HEK293 (cell line): Measurements from ENCODE around the gene FOXN1.

ENCODE experiments used
- CTCF ChIA-PET: fragments of 350-600 bp; formaldehyde crosslinking; extraction: SDS; loops from one replicate; lab custom pipeline; 2021; ENCODE audit warnings: antibody characterized with exemption; lab: Yijun Ruan, JAX
- POLR2A ChIA-PET: fragments of 300-600 bp; formaldehyde crosslinking; extraction: SDS; loops from one replicate; lab custom pipeline; 2020; ENCODE audit warnings: antibody characterized with exemption, inconsistent platforms; lab: Yijun Ruan, JAX
- H3K27ac ChIP-seq: fragments of 200-500 bp; sonication (Bioruptor generic); 2 replicates; pipeline ENCODE4 v1.5.1; 2014; ENCODE audit warnings: low read depth, low read length, control low read depth, inconsistent platforms; ENCODE audit errors: extremely low read depth
- H3K36me3 ChIP-seq, 2 experiments: fragments of 200-500 bp in 1 of 2; sonication (Bioruptor generic) in 1 of 2; 1 replicate in 1 of 2; 2 replicates in 1 of 2; pipeline ENCODE4 v1.5.1; 2014 to 2017; ENCODE audit warnings: inconsistent platforms in 2 of 2, low read length in 2 of 2; ENCODE audit not compliant: control insufficient read depth in 2 of 2, insufficient read depth in 1 of 2
- H3K4me1 ChIP-seq: fragments of 200-500 bp; sonication (Bioruptor generic); 2 replicates; pipeline ENCODE4 v1.5.1; 2014; ENCODE audit warnings: mild to moderate bottlenecking, low read length, inconsistent platforms; ENCODE audit not compliant: control insufficient read depth, insufficient read depth
- H3K4me3 ChIP-seq: 2 replicates; pipeline ENCODE4 v1.5.1; 2011; ENCODE audit warnings: low read depth, mild to moderate bottlenecking, control low read depth, low read length, moderate library complexity
- H3K9me3 ChIP-seq: fragments of 200-500 bp; sonication (Bioruptor generic); 2 replicates; pipeline ENCODE4 v1.5.1; 2014; ENCODE audit warnings: low read depth, low read length, inconsistent platforms; ENCODE audit not compliant: control insufficient read depth, insufficient read depth
- GLI4 ChIP-seq: fragments of 450-650 bp; formaldehyde crosslinking; IDR thresholded peaks from 2 replicates; pipeline ENCODE4 v1.5.1; 2016; ENCODE audit warnings: missing biosample characterization, missing genetic modification characterization
- MZF1 ChIP-seq: fragments of 450-650 bp; formaldehyde crosslinking; IDR thresholded peaks from 2 replicates; pipeline ENCODE4 v1.5.1; 2017; ENCODE audit warnings: missing biosample characterization, missing genetic modification characterization, borderline replicate concordance
- PRDM1 ChIP-seq: fragments of 450-650 bp; formaldehyde crosslinking; IDR thresholded peaks from 2 replicates; pipeline ENCODE4; 2016; ENCODE audit warnings: missing biosample characterization, missing genetic modification characterization
- SP2 ChIP-seq: fragments of 450-650 bp; formaldehyde crosslinking; IDR thresholded peaks from 2 replicates; pipeline ENCODE4 v1.5.1; 2016; ENCODE audit warnings: missing biosample characterization, missing genetic modification characterization
- SP3 ChIP-seq: fragments of 450-650 bp; formaldehyde crosslinking; IDR thresholded peaks from 2 replicates; pipeline ENCODE4 v1.5.1; 2016; ENCODE audit warnings: missing biosample characterization, missing genetic modification characterization
- ZBTB1 ChIP-seq: fragments of 450-650 bp; formaldehyde crosslinking; IDR thresholded peaks from 2 replicates; pipeline ENCODE4 v1.5.1; 2016; ENCODE audit warnings: missing biosample characterization, missing genetic modification characterization
- ZBTB17 ChIP-seq: fragments of 450-650 bp; formaldehyde crosslinking; IDR thresholded peaks from 2 replicates; pipeline ENCODE4 v1.5.1; 2016; ENCODE audit warnings: missing biosample characterization, missing genetic modification characterization
- ZIC2 ChIP-seq: fragments of 450-650 bp; formaldehyde crosslinking; IDR thresholded peaks from 2 replicates; pipeline ENCODE4 v1.5.1; 2016; ENCODE audit warnings: missing biosample characterization, missing genetic modification characterization
- ZNF184 ChIP-seq: fragments of 450-650 bp; IDR thresholded peaks from 2 replicates; pipeline ENCODE4 v1.5.1; 2018; ENCODE audit warnings: missing biosample characterization, mild to moderate bottlenecking, missing genetic modification characterization
- ZNF2 ChIP-seq: fragments of 450-650 bp; formaldehyde crosslinking; IDR thresholded peaks from 2 replicates; pipeline ENCODE4 v1.5.1; 2016; ENCODE audit warnings: missing biosample characterization, missing genetic modification characterization
- ZNF214 ChIP-seq: fragments of 450-650 bp; formaldehyde crosslinking; IDR thresholded peaks from 2 replicates; pipeline ENCODE4 v1.5.1; 2017; ENCODE audit warnings: missing biosample characterization, mild to moderate bottlenecking, missing genetic modification characterization, borderline replicate concordance
- ZNF341 ChIP-seq: fragments of 450-650 bp; formaldehyde crosslinking; IDR thresholded peaks from 2 replicates; pipeline ENCODE4; 2016; ENCODE audit warnings: low read depth, missing biosample characterization, missing genetic modification characterization
- ZNF404 ChIP-seq: fragments of 450-650 bp; formaldehyde crosslinking; IDR thresholded peaks from 2 replicates; pipeline ENCODE4 v1.5.1; 2017; ENCODE audit warnings: missing biosample characterization, missing genetic modification characterization
- ZNF416 ChIP-seq: fragments of 450-650 bp; formaldehyde crosslinking; IDR thresholded peaks from 2 replicates; pipeline ENCODE4 v1.5.1; 2016; ENCODE audit warnings: missing biosample characterization, missing genetic modification characterization
- ZNF510 ChIP-seq: fragments of 450-650 bp; formaldehyde crosslinking; IDR thresholded peaks from 2 replicates; pipeline ENCODE4 v1.5.1; 2018; ENCODE audit warnings: mild to moderate bottlenecking, missing genetic modification characterization, missing biosample characterization; ENCODE audit not compliant: insufficient replicate concordance
- ZNF561 ChIP-seq: fragments of 450-650 bp; IDR thresholded peaks from 2 replicates; pipeline ENCODE4 v1.5.1; 2018; ENCODE audit warnings: missing biosample characterization, missing genetic modification characterization, borderline replicate concordance
- ZNF585B ChIP-seq: fragments of 450-650 bp; formaldehyde crosslinking; IDR thresholded peaks from 2 replicates; pipeline ENCODE4 v1.5.1; 2016; ENCODE audit warnings: missing biosample characterization, missing genetic modification characterization
- ZNF596 ChIP-seq: fragments of 450-650 bp; IDR thresholded peaks from 2 replicates; pipeline ENCODE4 v1.5.0; 2018; ENCODE audit warnings: missing biosample characterization, mild to moderate bottlenecking, missing genetic modification characterization, moderate library complexity
- ZNF629 ChIP-seq: fragments of 450-650 bp; formaldehyde crosslinking; IDR thresholded peaks from 2 replicates; pipeline ENCODE4 v1.5.1; 2017; ENCODE audit warnings: missing biosample characterization, missing genetic modification characterization
- TF ChIP-seq, protein P1 (sequence below): fragments of 450-650 bp; formaldehyde crosslinking; IDR thresholded peaks from 2 replicates; pipeline ENCODE4 v1.5.1; 2016; ENCODE audit warnings: missing biosample characterization, missing genetic modification characterization
- TF ChIP-seq, protein P2 (sequence below): fragments of 450-650 bp; formaldehyde crosslinking; IDR thresholded peaks from 2 replicates; pipeline ENCODE4 v1.5.1; 2016; ENCODE audit warnings: missing biosample characterization, missing genetic modification characterization
- TF ChIP-seq, protein P3 (sequence below): fragments of 450-650 bp; formaldehyde crosslinking; IDR thresholded peaks from 2 replicates; pipeline ENCODE4 v1.5.1; 2016; ENCODE audit warnings: missing biosample characterization, missing genetic modification characterization

FOXN1 gene

DNA sequence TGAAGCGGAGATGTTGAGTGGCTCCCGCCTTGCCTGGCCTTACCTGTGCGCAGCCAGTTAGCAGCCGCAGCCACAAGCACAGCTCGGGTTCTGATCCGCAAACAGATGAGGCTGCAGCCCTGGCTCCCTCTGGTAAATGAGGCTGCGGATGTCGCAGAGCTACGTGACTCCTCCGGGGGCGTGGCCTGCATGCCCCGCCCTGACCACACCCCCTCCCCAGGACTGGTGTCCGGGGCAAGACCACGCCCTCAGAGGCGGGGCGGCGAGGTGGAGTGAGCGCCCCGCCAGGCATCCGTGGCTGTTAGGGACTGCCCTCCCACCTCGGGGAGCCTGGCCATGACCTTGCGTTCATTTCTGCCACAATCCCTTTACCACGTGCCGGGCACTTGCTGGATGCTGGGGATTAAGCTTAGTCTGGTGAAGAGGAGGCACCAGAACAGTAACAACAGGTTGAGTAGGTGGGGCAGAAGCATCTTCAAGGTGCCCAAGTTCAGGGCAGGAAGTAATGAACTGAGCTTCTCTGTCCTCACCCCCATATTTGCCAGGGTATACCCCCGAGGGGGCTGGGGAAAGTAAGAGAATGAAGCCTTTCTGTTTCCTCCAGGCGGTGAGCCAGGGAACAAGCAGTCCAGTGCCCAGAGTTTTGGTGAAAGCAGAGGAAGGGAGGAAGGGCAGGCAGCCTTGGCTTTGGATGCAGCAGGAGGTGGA is 70.8 kb downstream of the FOXN1 start, which contains the start of gene ALDOC (continued):
- TF ChIP-seq SP3 (peak; percentile 93), SP2 (tag by site-specific recombination) (peak; percentile 70), ZBTB17 (tag by site-specific recombination) (peak; percentile 53), ZNF629 (peak; percentile 26; the same call in 1 of the 2 replicates), ZNF341 (tag by site-specific recombination) (peak; percentile 91)
- TF ChIP-seq, protein P1, sequence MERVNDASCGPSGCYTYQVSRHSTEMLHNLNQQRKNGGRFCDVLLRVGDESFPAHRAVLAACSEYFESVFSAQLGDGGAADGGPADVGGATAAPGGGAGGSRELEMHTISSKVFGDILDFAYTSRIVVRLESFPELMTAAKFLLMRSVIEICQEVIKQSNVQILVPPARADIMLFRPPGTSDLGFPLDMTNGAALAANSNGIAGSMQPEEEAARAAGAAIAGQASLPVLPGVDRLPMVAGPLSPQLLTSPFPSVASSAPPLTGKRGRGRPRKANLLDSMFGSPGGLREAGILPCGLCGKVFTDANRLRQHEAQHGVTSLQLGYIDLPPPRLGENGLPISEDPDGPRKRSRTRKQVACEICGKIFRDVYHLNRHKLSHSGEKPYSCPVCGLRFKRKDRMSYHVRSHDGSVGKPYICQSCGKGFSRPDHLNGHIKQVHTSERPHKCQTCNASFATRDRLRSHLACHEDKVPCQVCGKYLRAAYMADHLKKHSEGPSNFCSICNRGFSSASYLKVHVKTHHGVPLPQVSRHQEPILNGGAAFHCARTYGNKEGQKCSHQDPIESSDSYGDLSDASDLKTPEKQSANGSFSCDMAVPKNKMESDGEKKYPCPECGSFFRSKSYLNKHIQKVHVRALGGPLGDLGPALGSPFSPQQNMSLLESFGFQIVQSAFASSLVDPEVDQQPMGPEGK = peak; percentile 67; the same call in 1 of the 2 replicates

DNA sequence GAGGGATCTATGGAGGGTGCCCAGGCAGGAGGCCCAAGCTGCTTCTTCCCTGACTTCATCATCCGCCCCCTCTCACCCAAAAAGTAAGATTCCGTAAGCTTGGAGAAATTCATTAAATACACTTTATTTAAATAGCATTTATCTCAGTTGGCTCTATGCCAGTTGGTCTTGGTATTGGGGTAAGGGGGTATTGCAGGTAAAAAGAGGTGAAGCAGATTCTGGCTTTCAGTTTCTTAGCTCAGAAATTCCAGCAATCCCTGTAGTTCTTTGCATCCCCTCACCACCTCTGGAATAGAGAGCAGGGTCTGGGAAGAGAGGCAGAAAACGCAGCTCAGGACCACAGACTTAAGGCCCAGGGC is 71.3 kb downstream of the FOXN1 start:
- no peak overlapping the region for H3K27ac ChIP-seq
- peaks cover 31 to 69% of the 10 kb centered on the region in 2 experiments for H3K36me3 ChIP-seq

DNA sequence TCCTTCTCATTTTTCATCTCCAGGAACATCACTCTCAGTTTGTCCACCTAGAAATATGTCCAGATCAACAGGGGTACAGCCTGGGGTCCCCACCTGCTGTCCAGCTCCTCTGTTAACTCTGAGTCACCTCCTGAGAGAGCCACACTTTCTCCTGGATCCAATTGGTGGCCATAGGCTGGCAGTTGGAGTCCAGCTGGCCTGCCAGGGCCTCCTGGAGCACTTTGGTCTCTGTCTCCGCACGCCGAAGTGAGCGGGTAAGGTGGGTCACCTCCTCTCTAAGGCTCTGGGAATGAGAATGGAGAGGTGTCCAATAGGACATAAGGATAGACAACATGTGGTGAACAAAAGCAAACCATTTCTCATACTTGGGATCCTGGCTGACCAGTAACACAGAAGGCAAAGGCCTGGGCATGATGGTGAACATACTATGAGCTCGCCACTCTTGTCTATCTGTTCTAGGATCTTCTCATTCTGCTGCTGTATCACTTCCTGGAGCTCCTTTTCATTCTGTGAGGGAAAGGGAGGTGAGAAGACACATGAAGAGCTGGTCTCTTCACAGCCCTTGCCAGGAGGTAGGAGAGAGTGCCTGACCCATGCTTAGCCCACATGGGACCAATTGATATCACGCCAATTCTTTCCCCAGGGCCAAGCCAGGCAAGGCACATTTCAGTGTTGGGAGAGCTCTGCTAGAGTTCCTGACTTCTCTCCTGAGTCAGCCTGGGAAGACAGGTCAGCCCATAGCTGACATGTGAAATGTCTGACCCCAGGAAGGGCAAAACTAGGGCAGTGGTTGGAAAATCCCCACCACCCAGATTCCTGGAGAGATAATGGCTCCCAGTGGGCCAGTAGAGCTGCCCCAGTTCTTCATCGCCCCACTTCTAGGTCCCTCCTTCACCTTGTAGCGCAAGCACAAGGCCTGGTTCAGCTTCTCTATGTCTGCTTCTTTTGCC is 72.4 kb downstream of the FOXN1 start:
- Histone ChIP-seq H3K36me3 (peaks cover 41 to 76% of the 10 kb centered on the region in 2 experiments), H3K27ac (no peak overlapping the region), H3K4me1 (no peaks in the 10 kb centered on the region), H3K9me3 (no peaks in the 10 kb centered on the region), H3K4me3 (no peak overlapping the region)
- POLR2A ChIA-PET = interaction anchor here (0.6 to 3.2 kb wide), 6 partner anchors 10 to 435 kb away, joined by 3 to 18 read pairs (median 6); partner anchors contain the start of gene UNC119
- CTCF ChIA-PET = interaction anchor here (0.6 to 1.1 kb wide), 4 partner anchors 9 to 38 kb away, joined by 3 to 4 read pairs (median 4); no protein-coding TSS in a partner anchor
- TF ChIP-seq ZIC2 (tag by site-specific recombination) = no peak
- no peak for TF ChIP-seq ZNF510 (tag by site-specific recombination)
- no peak for TF ChIP-seq ZNF2 (tag by site-specific recombination)
- no peak for TF ChIP-seq ZNF561 (tag by site-specific recombination)
- TF ChIP-seq, protein P2, sequence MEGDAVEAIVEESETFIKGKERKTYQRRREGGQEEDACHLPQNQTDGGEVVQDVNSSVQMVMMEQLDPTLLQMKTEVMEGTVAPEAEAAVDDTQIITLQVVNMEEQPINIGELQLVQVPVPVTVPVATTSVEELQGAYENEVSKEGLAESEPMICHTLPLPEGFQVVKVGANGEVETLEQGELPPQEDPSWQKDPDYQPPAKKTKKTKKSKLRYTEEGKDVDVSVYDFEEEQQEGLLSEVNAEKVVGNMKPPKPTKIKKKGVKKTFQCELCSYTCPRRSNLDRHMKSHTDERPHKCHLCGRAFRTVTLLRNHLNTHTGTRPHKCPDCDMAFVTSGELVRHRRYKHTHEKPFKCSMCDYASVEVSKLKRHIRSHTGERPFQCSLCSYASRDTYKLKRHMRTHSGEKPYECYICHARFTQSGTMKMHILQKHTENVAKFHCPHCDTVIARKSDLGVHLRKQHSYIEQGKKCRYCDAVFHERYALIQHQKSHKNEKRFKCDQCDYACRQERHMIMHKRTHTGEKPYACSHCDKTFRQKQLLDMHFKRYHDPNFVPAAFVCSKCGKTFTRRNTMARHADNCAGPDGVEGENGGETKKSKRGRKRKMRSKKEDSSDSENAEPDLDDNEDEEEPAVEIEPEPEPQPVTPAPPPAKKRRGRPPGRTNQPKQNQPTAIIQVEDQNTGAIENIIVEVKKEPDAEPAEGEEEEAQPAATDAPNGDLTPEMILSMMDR (tag by site-specific recombination) = no peak
- TF ChIP-seq PRDM1 = no peak
- TF ChIP-seq MZF1 (tag by site-specific recombination) = no peak
- no peak for TF ChIP-seq ZNF585B (tag by site-specific recombination)
- no peak for TF ChIP-seq ZNF416 (tag by site-specific recombination)
- TF ChIP-seq ZNF341 (tag by site-specific recombination) = no peak
- TF ChIP-seq GLI4 (tag by site-specific recombination) = no peak
- TF ChIP-seq, protein P3, sequence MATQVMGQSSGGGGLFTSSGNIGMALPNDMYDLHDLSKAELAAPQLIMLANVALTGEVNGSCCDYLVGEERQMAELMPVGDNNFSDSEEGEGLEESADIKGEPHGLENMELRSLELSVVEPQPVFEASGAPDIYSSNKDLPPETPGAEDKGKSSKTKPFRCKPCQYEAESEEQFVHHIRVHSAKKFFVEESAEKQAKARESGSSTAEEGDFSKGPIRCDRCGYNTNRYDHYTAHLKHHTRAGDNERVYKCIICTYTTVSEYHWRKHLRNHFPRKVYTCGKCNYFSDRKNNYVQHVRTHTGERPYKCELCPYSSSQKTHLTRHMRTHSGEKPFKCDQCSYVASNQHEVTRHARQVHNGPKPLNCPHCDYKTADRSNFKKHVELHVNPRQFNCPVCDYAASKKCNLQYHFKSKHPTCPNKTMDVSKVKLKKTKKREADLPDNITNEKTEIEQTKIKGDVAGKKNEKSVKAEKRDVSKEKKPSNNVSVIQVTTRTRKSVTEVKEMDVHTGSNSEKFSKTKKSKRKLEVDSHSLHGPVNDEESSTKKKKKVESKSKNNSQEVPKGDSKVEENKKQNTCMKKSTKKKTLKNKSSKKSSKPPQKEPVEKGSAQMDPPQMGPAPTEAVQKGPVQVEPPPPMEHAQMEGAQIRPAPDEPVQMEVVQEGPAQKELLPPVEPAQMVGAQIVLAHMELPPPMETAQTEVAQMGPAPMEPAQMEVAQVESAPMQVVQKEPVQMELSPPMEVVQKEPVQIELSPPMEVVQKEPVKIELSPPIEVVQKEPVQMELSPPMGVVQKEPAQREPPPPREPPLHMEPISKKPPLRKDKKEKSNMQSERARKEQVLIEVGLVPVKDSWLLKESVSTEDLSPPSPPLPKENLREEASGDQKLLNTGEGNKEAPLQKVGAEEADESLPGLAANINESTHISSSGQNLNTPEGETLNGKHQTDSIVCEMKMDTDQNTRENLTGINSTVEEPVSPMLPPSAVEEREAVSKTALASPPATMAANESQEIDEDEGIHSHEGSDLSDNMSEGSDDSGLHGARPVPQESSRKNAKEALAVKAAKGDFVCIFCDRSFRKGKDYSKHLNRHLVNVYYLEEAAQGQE (tag by site-specific recombination) = no peak
- no peak for TF ChIP-seq ZNF596
- no peak for TF ChIP-seq ZNF404 (tag by site-specific recombination)
- no peak for TF ChIP-seq ZBTB1 (tag by site-specific recombination)

More for the DNA sequence above, 71.3 kb downstream of the FOXN1 start:
- H3K4me3 ChIP-seq = no peak overlapping the region
- ChIA-PET CTCF (interaction anchor here (0.8 to 1.0 kb wide), 2 partner anchors 12 to 30 kb away, joined by 3 read pairs; no protein-coding TSS in a partner anchor), POLR2A (interaction anchor here (1.2 to 3.2 kb wide), 5 partner anchors 9 to 242 kb away, joined by 3 to 18 read pairs (median 9); partner anchors contain the start of gene IFT20)
- H3K4me1 ChIP-seq = no peaks in the 10 kb centered on the region
- TF ChIP-seq ZNF214 (tag by site-specific recombination) (no peak), ZNF184 (0 out of 2 replicates have a peak, but pooled peaks have one; percentile 26)
- no peaks in the 10 kb centered on the region for H3K9me3 ChIP-seq
